Smooth muscle cell (in vitro differentiated cells): Measurements from ENCODE around the gene FGF5. TPM values are rescaled to one million over a fixed set of nuclear protein-coding genes. Genes with fewer than 3 reads are reported as not detected.

Source experiments
- DNase-seq: peaks from one replicate; lab custom pipeline; 2025; ENCODE audit not compliant: unreplicated experiment; lab: John Stamatoyannopoulos, UW
- H2AFZ ChIP-seq: fragments of 200-600 bp; sonication (generic); 2 replicates; pipeline ENCODE4 v1.6.0; 2016; ENCODE audit warnings: antibody characterized with exemption, low read depth, mild to moderate bottlenecking
- H3F3A ChIP-seq: fragments of 200-600 bp; sonication (generic); 2 replicates; pipeline ENCODE4 v1.6.0; 2017; ENCODE audit warnings: antibody characterized with exemption, low read depth
- H3K27ac ChIP-seq: fragments of 200-600 bp; sonication (generic); 2 replicates; pipeline ENCODE4 v1.5.1; 2016; ENCODE audit warnings: low read depth, mild to moderate bottlenecking
- H3K27me3 ChIP-seq: fragments of 200-600 bp; sonication (generic); 2 replicates; pipeline ENCODE4 v1.6.1; 2016; ENCODE audit warnings: low read depth, mild to moderate bottlenecking
- H3K36me3 ChIP-seq: fragments of 200-600 bp; sonication (generic); 2 replicates; pipeline ENCODE4 v1.5.1; 2016; ENCODE audit warnings: low read depth
- H3K4me1 ChIP-seq: fragments of 200-600 bp; sonication (generic); 2 replicates; pipeline ENCODE4 v1.5.1; 2016; ENCODE audit warnings: low read depth
- H3K4me2 ChIP-seq: fragments of 200-600 bp; sonication (generic); 2 replicates; pipeline ENCODE4 v1.6.0; 2016; ENCODE audit warnings: mild to moderate bottlenecking
- H3K4me3 ChIP-seq: fragments of 200-600 bp; sonication (generic); 2 replicates; pipeline ENCODE4 v1.5.1; 2016; ENCODE audit warnings: mild to moderate bottlenecking
- H3K79me2 ChIP-seq: fragments of 200-600 bp; sonication (generic); 2 replicates; pipeline ENCODE4 v1.6.0; 2016; ENCODE audit warnings: low read depth, mild to moderate bottlenecking
- H3K9ac ChIP-seq: fragments of 200-600 bp; sonication (generic); 2 replicates; pipeline ENCODE4 v1.6.0; 2016; ENCODE audit warnings: low read depth
- H3K9me3 ChIP-seq: fragments of 200-600 bp; sonication (generic); replicated peaks from 2 replicates; pipeline ENCODE4 v1.5.1; 2016; ENCODE audit warnings: low read depth
- H4K20me1 ChIP-seq: fragments of 200-600 bp; sonication (generic); 2 replicates; pipeline ENCODE4 v1.6.0; 2016; ENCODE audit warnings: low read depth
- WGBS: methylation state at CpG from one replicate; pipeline ENCODE4 v1.1.7; 2016; ENCODE audit warnings: low lambda C conversion rate; 5-methylcytosine and 5-hydroxymethylcytosine counted together
- polyA plus RNA-seq: library from polyadenylated mRNA; unstranded; fragments of >200 nt; fragmentation: Nextera tagmentation; extraction: Ambion mirVana; gene quantifications from 2 replicates; pipeline ENCODE4 v1.2.1, GENCODE V29; 2016
- total RNA-seq: library from RNA; depleted of rRNA; stranded (reverse); fragments of >200 nt; gene quantifications from 2 replicates; pipeline ENCODE4 v1.2.3, GENCODE V29; 2014
- TF ChIP-seq, protein P1 (sequence below): fragments of 200-600 bp; sonication (generic); IDR thresholded peaks from 2 replicates; pipeline ENCODE4 v1.5.1; 2017; ENCODE audit warnings: borderline replicate concordance, mild to moderate bottlenecking, antibody characterized with exemption; ENCODE audit not compliant: insufficient read depth, poor library complexity, severe bottlenecking

FGF5 gene
- total and polyA plus RNA-seq, 2 experiments from 2014 or later, result not detected

DNA sequence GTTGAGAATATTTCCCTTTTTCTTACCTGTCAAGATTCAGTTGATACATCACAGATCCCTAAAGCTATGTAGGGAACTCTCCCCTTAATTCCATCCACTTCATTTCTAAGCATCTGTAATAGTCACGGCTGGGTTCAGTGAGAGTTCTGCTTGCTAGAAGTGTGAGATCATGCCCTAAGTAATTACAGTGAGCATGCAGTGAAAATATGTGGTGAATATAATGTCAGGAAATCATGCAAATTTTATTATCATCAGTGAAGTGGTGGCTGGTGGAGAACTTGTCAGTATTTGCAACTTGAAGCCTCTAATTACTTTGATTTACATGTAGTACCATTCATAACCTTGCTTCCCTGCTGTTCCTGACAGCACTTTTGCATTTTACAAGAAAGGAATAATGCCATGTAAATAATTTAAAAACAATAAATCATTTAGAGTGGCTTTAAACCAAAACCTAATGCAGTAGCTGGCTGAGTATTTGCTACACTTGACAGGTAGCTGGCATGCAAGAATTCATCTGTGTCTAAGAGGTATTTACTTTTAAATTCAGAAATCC is 40.8 kb downstream of the FGF5 start:
- Histone ChIP-seq H3K9ac (peak overlapping the region; percentile 2), H3K79me2 (no peaks in the 10 kb centered on the region), H3K27me3 (no peaks in the 10 kb centered on the region), H3K4me3 (no peak overlapping the region), H3K4me2 (peak overlapping the region; percentile 60), H3K36me3 (no peaks in the 10 kb centered on the region), H3K27ac (peak overlapping the region; percentile 64), H3K4me1 (peaks cover 13% of the 10 kb centered on the region), H2AFZ (no peak overlapping the region), H3K9me3 (no peaks in the 10 kb centered on the region), H3F3A (peaks cover 6% of the 10 kb centered on the region), H4K20me1 (no peaks in the 10 kb centered on the region)
- no peak for DNase-seq
- TF ChIP-seq, protein P1, sequence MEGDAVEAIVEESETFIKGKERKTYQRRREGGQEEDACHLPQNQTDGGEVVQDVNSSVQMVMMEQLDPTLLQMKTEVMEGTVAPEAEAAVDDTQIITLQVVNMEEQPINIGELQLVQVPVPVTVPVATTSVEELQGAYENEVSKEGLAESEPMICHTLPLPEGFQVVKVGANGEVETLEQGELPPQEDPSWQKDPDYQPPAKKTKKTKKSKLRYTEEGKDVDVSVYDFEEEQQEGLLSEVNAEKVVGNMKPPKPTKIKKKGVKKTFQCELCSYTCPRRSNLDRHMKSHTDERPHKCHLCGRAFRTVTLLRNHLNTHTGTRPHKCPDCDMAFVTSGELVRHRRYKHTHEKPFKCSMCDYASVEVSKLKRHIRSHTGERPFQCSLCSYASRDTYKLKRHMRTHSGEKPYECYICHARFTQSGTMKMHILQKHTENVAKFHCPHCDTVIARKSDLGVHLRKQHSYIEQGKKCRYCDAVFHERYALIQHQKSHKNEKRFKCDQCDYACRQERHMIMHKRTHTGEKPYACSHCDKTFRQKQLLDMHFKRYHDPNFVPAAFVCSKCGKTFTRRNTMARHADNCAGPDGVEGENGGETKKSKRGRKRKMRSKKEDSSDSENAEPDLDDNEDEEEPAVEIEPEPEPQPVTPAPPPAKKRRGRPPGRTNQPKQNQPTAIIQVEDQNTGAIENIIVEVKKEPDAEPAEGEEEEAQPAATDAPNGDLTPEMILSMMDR, result no peak
- WGBS, result 24% methylated on average over 1 of the region's 1 CpG

DNA sequence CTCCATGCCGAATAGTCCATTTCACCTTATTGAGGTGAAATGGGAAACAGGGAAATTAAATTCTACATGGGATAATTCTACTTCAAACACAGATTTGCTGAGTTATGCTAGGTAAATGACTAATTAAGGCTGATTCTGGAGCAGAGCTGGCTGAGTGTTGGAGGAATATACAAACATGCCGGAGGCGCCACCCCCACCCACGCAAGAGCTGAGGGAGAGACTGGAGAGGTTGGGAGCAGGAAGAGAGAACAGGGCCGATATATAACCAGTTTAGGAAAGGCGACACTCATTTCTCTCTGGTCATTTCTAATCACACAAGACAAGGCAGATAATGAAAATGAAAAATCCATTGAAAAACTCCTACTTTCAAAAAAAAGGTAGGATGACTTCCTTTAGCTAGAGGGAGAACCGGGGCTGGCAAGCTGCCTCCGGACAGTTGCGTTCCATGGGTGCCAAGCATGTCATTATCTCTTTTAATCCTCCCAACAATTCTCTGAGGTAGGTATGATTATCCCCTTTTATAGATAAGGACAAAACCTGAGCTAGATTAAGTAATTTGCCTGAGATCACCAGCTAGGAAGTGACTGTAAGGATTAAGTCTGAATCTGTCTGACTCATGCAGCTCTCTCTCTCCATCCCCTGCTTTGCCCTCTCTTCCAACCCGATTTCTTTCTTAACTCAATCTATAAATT is 41.5 kb downstream of the FGF5 start:
- H3K4me1 ChIP-seq, result peaks cover 13% of the 10 kb centered on the region
- no peaks in the 10 kb centered on the region for H3K79me2 ChIP-seq
- TF ChIP-seq, protein P1, result no peak
- no peaks in the 10 kb centered on the region for H3K9me3 ChIP-seq
- WGBS, result 35% methylated on average over 10 of the region's 10 CpGs
- H3K9ac ChIP-seq, result peak overlapping the region; percentile 2
- no peaks in the 10 kb centered on the region for H3K27me3 ChIP-seq
- H3K36me3 ChIP-seq, result no peaks in the 10 kb centered on the region
- peak overlapping the region; percentile 60 for H3K4me2 ChIP-seq
- H4K20me1 ChIP-seq, result no peaks in the 10 kb centered on the region
- H3K27ac ChIP-seq, result peak overlapping the region; percentile 76
- H2AFZ ChIP-seq, result no peak overlapping the region
- peaks cover 6% of the 10 kb centered on the region for H3F3A ChIP-seq
- DNase-seq, result no peak
- H3K4me3 ChIP-seq, result no peak overlapping the region

DNA sequence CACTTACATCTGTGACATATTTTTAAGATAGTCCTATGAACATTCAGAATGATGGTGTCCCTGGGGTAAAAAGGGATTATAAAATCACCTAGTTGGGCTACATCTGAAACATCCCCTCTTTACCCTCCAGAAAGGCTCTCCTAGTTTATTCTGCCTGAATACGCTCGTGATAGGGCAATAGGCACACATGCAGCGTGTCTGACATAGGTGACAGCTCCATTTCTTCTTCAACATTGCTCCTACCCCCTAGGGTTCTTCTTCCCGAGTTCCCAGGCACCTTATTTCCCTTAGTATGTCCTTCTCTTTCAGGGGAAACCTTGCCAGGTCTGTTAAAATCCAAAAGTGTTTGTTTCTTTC is 42.0 kb downstream of the FGF5 start:
- H3F3A ChIP-seq, result peaks cover 6% of the 10 kb centered on the region
- H3K4me1 ChIP-seq, result peaks cover 13% of the 10 kb centered on the region
- WGBS, result 53% methylated on average over 4 of the region's 4 CpGs
- DNase-seq, result no peak
- H3K79me2 ChIP-seq, result no peaks in the 10 kb centered on the region
- H2AFZ ChIP-seq, result no peak overlapping the region
- no peaks in the 10 kb centered on the region for H3K27me3 ChIP-seq
- no peaks in the 10 kb centered on the region for H4K20me1 ChIP-seq
- peak overlapping the region; percentile 76 for H3K27ac ChIP-seq
- peak overlapping the region; percentile 25 for H3K4me2 ChIP-seq
- no peaks in the 10 kb centered on the region for H3K36me3 ChIP-seq
- TF ChIP-seq, protein P1, result no peak
- H3K9ac ChIP-seq, result no peak overlapping the region
- H3K4me3 ChIP-seq, result no peak overlapping the region
- no peaks in the 10 kb centered on the region for H3K9me3 ChIP-seq
